Activated B cell treated with CpG ODN at 0.5 μM for 24 hours (primary cell): ENCODE data around the gene ADAMTS19. TPM values are rescaled to one million over a fixed set of nuclear protein-coding genes. Genes with fewer than 3 reads are reported as not detected.

ENCODE experiments used
- ATAC-seq: fragments of 200-7000 bp; cut with Tn5 transposase; one replicate; pipeline ENCODE4 v1.10.0; 2021; ENCODE audit warnings: low read depth, mild to moderate bottlenecking, moderate library complexity
- CTCF ChIA-PET: fragments of 350-600 bp; sonication (Branson Sonifier 250); formaldehyde crosslinking; loops from one replicate; lab custom pipeline; 2021; ENCODE audit warnings: antibody characterized with exemption; lab: Charles Lee
- POLR2A ChIA-PET: fragments of 350-600 bp; sonication (Branson Sonifier 250); formaldehyde crosslinking; loops from one replicate; lab custom pipeline; 2021; ENCODE audit warnings: antibody characterized with exemption; lab: Charles Lee
- DNase-seq: peaks from one replicate; pipeline ENCODE4 v3.0.0; 2022
- H3K27ac Mint-ChIP-seq: one replicate; pipeline ENCODE4 v1.8.0; 2020; ENCODE audit warnings: mixed read lengths
- H3K27me3 Mint-ChIP-seq: one replicate; pipeline ENCODE4 v1.8.0; 2021; ENCODE audit warnings: mixed read lengths
- H3K36me3 Mint-ChIP-seq: one replicate; pipeline ENCODE4 v1.8.0; 2021; ENCODE audit warnings: low read depth, mixed read lengths
- H3K4me1 Mint-ChIP-seq: one replicate; pipeline ENCODE4 v1.8.0; 2021; ENCODE audit warnings: mixed read lengths
- H3K4me3 Mint-ChIP-seq: one replicate; pipeline ENCODE4 v1.8.0; 2020; ENCODE audit warnings: mild to moderate bottlenecking, mixed read lengths
- H3K9me3 Mint-ChIP-seq: one replicate; pipeline ENCODE4 v1.8.0; 2020; ENCODE audit warnings: mixed read lengths
- CTCF ChIP-seq: fragments of 200-600 bp; IDR thresholded peaks from one replicate; pipeline ENCODE4 v1.8.0; 2022; ENCODE audit warnings: antibody characterized with exemption, mild to moderate bottlenecking
- intact Hi-C: fragments of 100-400 bp; cut with micrococcal nuclease; formaldehyde crosslinking; loops from one replicate; pipeline ENCODE4 v1.15.1; 2024
- total RNA-seq: library from RNA; stranded (reverse); gene quantifications from 2 replicates; pipeline ENCODE4 v1.2.3, GENCODE V29; 2022

ADAMTS19 gene
- total RNA-seq, 1 donor from 2014 or later = not detected

GRCh38 chr5:129639331-129639730 lies 179.2 kb downstream of the ADAMTS19 start:
- no peak for TF ChIP-seq CTCF
- H3K27me3 Mint-ChIP-seq = no peaks in the 10 kb centered on the region
- H3K9me3 Mint-ChIP-seq = peaks cover 9% of the 10 kb centered on the region
- intact Hi-C loops = no loop called here
- ATAC-seq (no peak), DNase-seq (no peak)
- no peak overlapping the region for H3K27ac Mint-ChIP-seq
- ChIA-PET CTCF (no interaction called here), POLR2A (no interaction called here)
- no peaks in the 10 kb centered on the region for H3K36me3 Mint-ChIP-seq
- no peaks in the 10 kb centered on the region for H3K4me1 Mint-ChIP-seq
- no peak overlapping the region for H3K4me3 Mint-ChIP-seq

- ChIA-PET POLR2A (no interaction called here), CTCF (no interaction called here)
- intact Hi-C loops = no loop called here
Observed at GRCh38 chr5:129652349-129653056, 192.4 kb downstream of the ADAMTS19 start.

GRCh38 chr5:129653057-129653375 lies 192.9 kb downstream of the ADAMTS19 start:
- no peak for ATAC-seq
- intact Hi-C loops = no loop called here
- no peaks in the 10 kb centered on the region for H3K27me3 Mint-ChIP-seq
- H3K4me1 Mint-ChIP-seq = no peaks in the 10 kb centered on the region
- no peaks in the 10 kb centered on the region for H3K9me3 Mint-ChIP-seq
- no peak for DNase-seq
- H3K27ac Mint-ChIP-seq = no peak overlapping the region
- no peak overlapping the region for H3K4me3 Mint-ChIP-seq
- H3K36me3 Mint-ChIP-seq = no peaks in the 10 kb centered on the region
- no peak for TF ChIP-seq CTCF
- ChIA-PET POLR2A (no interaction called here), CTCF (no interaction called here)

More at GRCh38 chr5:129652349-129653056, 192.4 kb downstream of the ADAMTS19 start:
- Mint-ChIP-seq H3K4me1 (no peaks in the 10 kb centered on the region), H3K36me3 (no peaks in the 10 kb centered on the region), H3K9me3 (no peaks in the 10 kb centered on the region), H3K27me3 (no peaks in the 10 kb centered on the region), H3K4me3 (no peak overlapping the region), H3K27ac (no peak overlapping the region)
- ATAC-seq = no peak
- TF ChIP-seq CTCF = no peak
- no peak for DNase-seq

- ATAC-seq = no peak
- no peak overlapping the region for H3K4me3 Mint-ChIP-seq
- intact Hi-C loops = no loop called here
Observed at GRCh38 chr5:129653442-129653841, 193.3 kb downstream of the ADAMTS19 start.

GRCh38 chr5:129656952-129657351 lies 196.9 kb downstream of the ADAMTS19 start:
- Mint-ChIP-seq H3K36me3 (no peaks in the 10 kb centered on the region), H3K4me1 (no peaks in the 10 kb centered on the region), H3K4me3 (no peak overlapping the region), H3K27me3 (no peaks in the 10 kb centered on the region), H3K27ac (no peak overlapping the region), H3K9me3 (no peaks in the 10 kb centered on the region)
- POLR2A ChIA-PET = no interaction called here
- DNase-seq = no peak
- intact Hi-C loops = no loop called here
- CTCF ChIA-PET = no interaction called here
- ATAC-seq = no peak
- no peak for TF ChIP-seq CTCF

More at GRCh38 chr5:129653442-129653841, 193.3 kb downstream of the ADAMTS19 start:
- ChIA-PET CTCF (no interaction called here), POLR2A (no interaction called here)
- H3K27ac Mint-ChIP-seq = no peak overlapping the region
- no peaks in the 10 kb centered on the region for H3K36me3 Mint-ChIP-seq
- no peaks in the 10 kb centered on the region for H3K4me1 Mint-ChIP-seq
- DNase-seq = no peak
- no peaks in the 10 kb centered on the region for H3K9me3 Mint-ChIP-seq
- H3K27me3 Mint-ChIP-seq = no peaks in the 10 kb centered on the region
- no peak for TF ChIP-seq CTCF
